Neural cell (in vitro differentiated cells): ENCODE data around the gene GSG1L. TPM values are rescaled to one million over a fixed set of nuclear protein-coding genes. Genes with fewer than 3 reads are reported as not detected.

Experiments used
- H2AFZ ChIP-seq: fragments of 200-600, 300-800 bp; sonication (generic), shearing (Covaris generic); 2 replicates; pipeline ENCODE4 v1.6.0; 2014; ENCODE audit warnings: low read depth, mild to moderate bottlenecking, antibody characterized with exemption, low read length, moderate library complexity
- H3F3A ChIP-seq: fragments of 200-600 bp; shearing (Covaris generic); 2 replicates; pipeline ENCODE4 v1.6.1; 2016; ENCODE audit warnings: mild to moderate bottlenecking, moderate library complexity, mixed read lengths, antibody characterized with exemption, low read length; ENCODE audit not compliant: insufficient read depth, poor library complexity, severe bottlenecking
- H3K27ac ChIP-seq: fragments of 200-600, 300-800 bp; sonication (generic), shearing (Covaris generic); 2 replicates; pipeline ENCODE4 v1.5.1; 2014; ENCODE audit warnings: mild to moderate bottlenecking, low read length, moderate library complexity
- H3K27me3 ChIP-seq: fragments of 300-800, 200-600 bp; sonication (generic), shearing (Covaris generic); 2 replicates; pipeline ENCODE4 v1.6.0; 2014; ENCODE audit warnings: mild to moderate bottlenecking, low read depth, low read length, moderate library complexity; ENCODE audit not compliant: insufficient read depth
- H3K36me3 ChIP-seq: fragments of 300-800, 200-600 bp; sonication (generic), shearing (Covaris generic); 2 replicates; pipeline ENCODE4 v1.5.1; 2014; ENCODE audit warnings: mild to moderate bottlenecking, antibody characterized with exemption, low read length, moderate library complexity; ENCODE audit not compliant: insufficient read depth
- H3K4me2 ChIP-seq: fragments of 300-800, 200-600 bp; sonication (generic), shearing (Covaris generic); 2 replicates; pipeline ENCODE4 v1.6.0; 2014; ENCODE audit warnings: mild to moderate bottlenecking, low read length
- H3K4me3 ChIP-seq: fragments of 300-800, 200-600 bp; sonication (generic), shearing (Covaris generic); 2 replicates; pipeline ENCODE4 v1.5.1; 2014; ENCODE audit warnings: mild to moderate bottlenecking, low read length, moderate library complexity
- H3K79me2 ChIP-seq: fragments of 200-600 bp; shearing (Covaris generic); replicated peaks from 2 replicates; pipeline ENCODE4 v1.6.0; 2014; ENCODE audit warnings: mild to moderate bottlenecking, low read length, moderate library complexity; ENCODE audit not compliant: insufficient read depth
- H3K9ac ChIP-seq: fragments of 300-800, 200-600 bp; sonication (generic), shearing (Covaris generic); 2 replicates; pipeline ENCODE4 v1.6.1; 2016; ENCODE audit warnings: mild to moderate bottlenecking, low read length, mixed read lengths
- H3K9me2 ChIP-seq: fragments of 200-600 bp; shearing (Covaris generic); 2 replicates; pipeline ENCODE4 v1.6.1; 2016; ENCODE audit warnings: mild to moderate bottlenecking, low read length, mixed read lengths; ENCODE audit not compliant: insufficient read depth
- H3K9me3 ChIP-seq: fragments of 200-600, 300-800 bp; sonication (generic), shearing (Covaris generic); 2 replicates; pipeline ENCODE4 v1.6.1; 2016; ENCODE audit warnings: mild to moderate bottlenecking, mixed run types, low read length, moderate library complexity, mixed read lengths
- H4K20me1 ChIP-seq: fragments of 200-600 bp; shearing (Covaris generic); 2 replicates; pipeline ENCODE4 v1.6.1; 2016; ENCODE audit warnings: mild to moderate bottlenecking, mixed run types; ENCODE audit not compliant: insufficient read depth
- CTCF ChIP-seq: fragments of 450-650 bp; IDR thresholded peaks from 2 replicates; pipeline ENCODE4 v1.5.1; 2014; ENCODE audit warnings: antibody characterized with exemption, mild to moderate bottlenecking, moderate library complexity; ENCODE audit not compliant: poor library complexity, severe bottlenecking
- EP300 ChIP-seq: fragments of 450-650 bp; conservative IDR thresholded peaks from 2 replicates; pipeline ENCODE4 v1.6.1; 2014; ENCODE audit warnings: antibody characterized with exemption, mild to moderate bottlenecking, moderate library complexity; ENCODE audit not compliant: poor library complexity, severe bottlenecking
- EZH2 ChIP-seq: fragments of 200-600, 300-800 bp; shearing (Covaris generic), sonication (generic); IDR thresholded peaks from 2 replicates; pipeline ENCODE4 v1.6.1; 2014; ENCODE audit warnings: antibody characterized with exemption, low read length, borderline replicate concordance, mild to moderate bottlenecking; ENCODE audit not compliant: insufficient read depth, poor library complexity, severe bottlenecking
- MXI1 ChIP-seq: fragments of 450-650 bp; conservative IDR thresholded peaks from 2 replicates; pipeline ENCODE4 v1.6.1; 2014; ENCODE audit warnings: antibody characterized with exemption, mild to moderate bottlenecking; ENCODE audit not compliant: poor library complexity, severe bottlenecking
- POLR2AphosphoS5 ChIP-seq: IDR thresholded peaks from 2 replicates; pipeline ENCODE4 v1.6.1; 2012
- RAD21 ChIP-seq: fragments of 450-650 bp; conservative IDR thresholded peaks from 2 replicates; pipeline ENCODE4 v1.6.1; 2014; ENCODE audit warnings: antibody characterized with exemption, mild to moderate bottlenecking, moderate library complexity
- REST ChIP-seq: IDR thresholded peaks from 2 replicates; pipeline ENCODE4 v1.6.1; 2012; ENCODE audit warnings: borderline replicate concordance
- SMC3 ChIP-seq: fragments of 450-650 bp; conservative IDR thresholded peaks from 2 replicates; pipeline ENCODE4 v1.6.1; 2014; ENCODE audit warnings: antibody characterized with exemption, mild to moderate bottlenecking, moderate library complexity; ENCODE audit not compliant: poor library complexity
- TAF1 ChIP-seq: IDR thresholded peaks from 2 replicates; pipeline ENCODE4 v1.6.1; 2012; ENCODE audit warnings: low read depth
- polyA plus RNA-seq: library from polyadenylated mRNA; depleted of rRNA; stranded (reverse); fragments of >200 nt; gene quantifications from 2 replicates; pipeline ENCODE4 v1.2.3, GENCODE V29; 2014

GSG1L gene
- polyA plus RNA-seq, 1 donor from 2014 or later = 0.85 TPM

DNA sequence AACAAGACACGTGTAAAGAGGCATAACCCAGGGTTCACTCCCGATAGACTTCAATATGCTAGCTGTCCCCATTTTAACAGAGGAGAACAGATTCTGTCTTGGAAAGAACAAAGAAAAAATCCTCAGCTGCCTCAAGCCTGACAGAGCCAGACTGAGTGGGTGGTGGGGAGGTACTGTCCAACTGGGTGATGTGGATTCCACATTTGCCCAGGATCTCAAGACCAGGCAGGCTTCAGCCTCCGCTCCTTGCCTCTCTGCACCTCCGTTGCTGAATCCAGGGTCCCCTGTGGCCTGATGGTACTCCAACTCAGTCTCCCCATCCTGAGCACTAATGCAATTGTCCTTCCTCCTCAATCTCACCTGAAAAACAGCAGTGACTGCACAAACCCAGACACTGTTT lies 163.8 kb downstream of the GSG1L start:
- Histone ChIP-seq H3K27me3 (no peaks in the 10 kb centered on the region), H3K9me3 (no peaks in the 10 kb centered on the region), H3K4me2 (no peak overlapping the region), H2AFZ (no peak overlapping the region), H3K9ac (no peak overlapping the region), H3K27ac (no peak overlapping the region), H3K9me2 (no peaks in the 10 kb centered on the region), H3K4me3 (no peak overlapping the region), H3K79me2 (no peaks in the 10 kb centered on the region), H3F3A (no peaks in the 10 kb centered on the region), H3K36me3 (no peaks in the 10 kb centered on the region), H4K20me1 (no peaks in the 10 kb centered on the region)
- TF ChIP-seq EZH2 (no peak), MXI1 (no peak), RAD21 (no peak), TAF1 (no peak), CTCF (no peak), SMC3 (no peak), POLR2AphosphoS5 (no peak), EP300 (no peak)

GRCh38 chr16:27894386-27894785 lies 169.1 kb downstream of the GSG1L start:
- Histone ChIP-seq H3K9me2 (no peaks in the 10 kb centered on the region), H2AFZ (no peak overlapping the region), H3K4me2 (no peak overlapping the region), H3K79me2 (no peaks in the 10 kb centered on the region), H3K27me3 (no peaks in the 10 kb centered on the region), H3K4me3 (no peak overlapping the region), H3K27ac (no peak overlapping the region), H4K20me1 (no peaks in the 10 kb centered on the region), H3K36me3 (no peaks in the 10 kb centered on the region), H3K9ac (no peak overlapping the region), H3K9me3 (no peaks in the 10 kb centered on the region), H3F3A (no peaks in the 10 kb centered on the region)
- TF ChIP-seq RAD21 (no peak), TAF1 (no peak), EP300 (no peak), MXI1 (no peak), REST (no peak), POLR2AphosphoS5 (no peak), SMC3 (no peak), CTCF (no peak), EZH2 (no peak)
